ENCODE results near the gene VPS26A.

DNA sequence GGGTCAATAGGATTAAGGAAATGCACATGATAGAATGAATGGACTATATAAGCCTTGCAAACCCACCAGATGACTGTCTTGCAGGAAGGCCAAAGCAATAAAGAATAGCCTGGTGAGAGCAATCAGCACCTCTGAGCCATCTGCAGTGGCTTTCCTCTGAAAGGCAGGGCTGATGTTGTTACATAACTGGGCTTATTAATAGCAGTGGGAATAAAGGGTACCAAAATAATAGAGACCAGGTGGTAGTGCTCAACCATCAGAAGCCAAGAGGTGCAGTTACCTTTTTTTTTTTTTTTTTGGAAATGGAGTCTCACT, 16.8 kb upstream of the VPS26A start:
- TF ChIP-seq EZH2 (IDR thresholded peaks at IDR 0.05; ENCODE audit: borderline replicate concordance, low read depth, low read length, severe bottlenecking), result no peak
- no peak for TF ChIP-seq CTCF (IDR thresholded peaks at IDR 0.05; ENCODE audit: extremely low read depth in 1 of 2, insufficient read depth in 1 of 2, low read depth in 1 of 2, low read length in 2 of 2)
- TF ChIP-seq POLR2A (IDR thresholded peaks at IDR 0.05; ENCODE audit: low read depth, low read length), result no peak
- TF ChIP-seq, protein P1, sequence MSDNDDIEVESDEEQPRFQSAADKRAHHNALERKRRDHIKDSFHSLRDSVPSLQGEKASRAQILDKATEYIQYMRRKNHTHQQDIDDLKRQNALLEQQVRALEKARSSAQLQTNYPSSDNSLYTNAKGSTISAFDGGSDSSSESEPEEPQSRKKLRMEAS (IDR thresholded peaks at IDR 0.05; ENCODE audit: insufficient read depth, insufficient read length), result no peak
